D721Med (cell line): Measurements from ENCODE around the gene NTN4.

ENCODE experiments used
- DNase-seq: peaks from one replicate; pipeline ENCODE4 v3.0.0; 2011; ENCODE audit warnings: low spot score; ENCODE audit not compliant: insufficient read length
- FAIRE-seq: peaks from 2 replicates; lab custom pipeline; 2011; peaks lifted over from hg19 to GRCh38; lab: Jason Lieb, UNC
- TF ChIP-seq, protein P1 (sequence below): IDR thresholded peaks from 2 replicates; pipeline ENCODE4 v1.5.1; 2012; ENCODE audit warnings: mild to moderate bottlenecking, control low read depth; ENCODE audit not compliant: insufficient read depth; ENCODE audit errors: missing control alignments

NTN4 gene

GRCh38 chr12:95733141-95733825 is 57.3 kb downstream of the NTN4 start:
- DNase-seq (no peak), FAIRE-seq (no peak)
- TF ChIP-seq, protein P1, sequence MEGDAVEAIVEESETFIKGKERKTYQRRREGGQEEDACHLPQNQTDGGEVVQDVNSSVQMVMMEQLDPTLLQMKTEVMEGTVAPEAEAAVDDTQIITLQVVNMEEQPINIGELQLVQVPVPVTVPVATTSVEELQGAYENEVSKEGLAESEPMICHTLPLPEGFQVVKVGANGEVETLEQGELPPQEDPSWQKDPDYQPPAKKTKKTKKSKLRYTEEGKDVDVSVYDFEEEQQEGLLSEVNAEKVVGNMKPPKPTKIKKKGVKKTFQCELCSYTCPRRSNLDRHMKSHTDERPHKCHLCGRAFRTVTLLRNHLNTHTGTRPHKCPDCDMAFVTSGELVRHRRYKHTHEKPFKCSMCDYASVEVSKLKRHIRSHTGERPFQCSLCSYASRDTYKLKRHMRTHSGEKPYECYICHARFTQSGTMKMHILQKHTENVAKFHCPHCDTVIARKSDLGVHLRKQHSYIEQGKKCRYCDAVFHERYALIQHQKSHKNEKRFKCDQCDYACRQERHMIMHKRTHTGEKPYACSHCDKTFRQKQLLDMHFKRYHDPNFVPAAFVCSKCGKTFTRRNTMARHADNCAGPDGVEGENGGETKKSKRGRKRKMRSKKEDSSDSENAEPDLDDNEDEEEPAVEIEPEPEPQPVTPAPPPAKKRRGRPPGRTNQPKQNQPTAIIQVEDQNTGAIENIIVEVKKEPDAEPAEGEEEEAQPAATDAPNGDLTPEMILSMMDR, result no peak

GRCh38 chr12:95731519-95731958 is 59.0 kb downstream of the NTN4 start:
- TF ChIP-seq, protein P1, result no peak
- no peak for DNase-seq
- FAIRE-seq, result no peak

DNA sequence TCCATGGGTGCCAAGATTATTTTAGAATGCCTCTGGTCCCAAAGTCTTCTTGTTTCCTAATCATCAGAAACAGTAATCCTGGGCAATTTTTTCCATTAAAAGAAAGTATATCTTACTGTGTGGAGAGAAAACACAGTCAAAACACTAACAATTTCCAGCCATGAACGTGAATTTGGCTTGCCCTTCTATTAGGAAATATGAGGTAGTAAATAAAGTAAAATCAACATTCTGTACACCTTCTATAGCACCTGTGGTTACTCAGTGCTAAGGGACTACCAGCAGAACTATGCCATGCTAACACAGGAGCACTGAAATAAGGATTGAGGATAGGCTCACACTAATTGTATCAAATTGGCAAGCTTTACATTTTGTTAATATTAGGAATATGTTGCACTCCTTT is 60.1 kb downstream of the NTN4 start:
- TF ChIP-seq, protein P1, result no peak
- FAIRE-seq, result no peak
- no peak for DNase-seq

GRCh38 chr12:95726903-95727302 is 63.7 kb downstream of the NTN4 start:
- FAIRE-seq (no peak), DNase-seq (no peak)
- TF ChIP-seq, protein P1, result no peak

GRCh38 chr12:95724767-95725166 is 65.8 kb downstream of the NTN4 start:
- no peak for DNase-seq
- TF ChIP-seq, protein P1, result no peak
- FAIRE-seq, result no peak

GRCh38 chr12:95723693-95724384 is 66.7 kb downstream of the NTN4 start:
- FAIRE-seq, result peak; percentile 46
- no peak for DNase-seq
- TF ChIP-seq, protein P1, result no peak

GRCh38 chr12:95721320-95721719 is 69.2 kb downstream of the NTN4 start:
- TF ChIP-seq, protein P1, result no peak
- DNase-seq (no peak), FAIRE-seq (no peak)
